Adrenal gland (tissue), 5 donors: ENCODE data around the gene CSNK1E.
A peak's percentile ranks its signal among the peaks of the same experiment; 100 is the strongest.

ENCODE experiments used
- CTCF ChIP-seq, 6 experiments: fragments of 450-650 bp in 4 of 6; fragments of 200-600 bp in 2 of 6; sonication (generic) in 1 of 6; IDR thresholded peaks; 1 replicate in 5 of 6; 2 replicates in 1 of 6; pipeline versions ENCODE4 v1.5.1 to v1.8.0; 2016 to 2021; ENCODE audit warnings: antibody characterized with exemption in 6 of 6, mild to moderate bottlenecking in 2 of 6, moderate library complexity in 1 of 6
- POLR2A ChIP-seq, 2 donors: fragments of 450-650 bp; IDR thresholded peaks; one replicate each; pipeline ENCODE4 v1.6.1; 2017; ENCODE audit warnings: antibody characterized with exemption in 2 of 2, mild to moderate bottlenecking in 2 of 2, moderate library complexity in 1 of 2
- donor health status: DM: no; HTN: no; CAD: no.

- TF ChIP-seq CTCF (IDR thresholded peaks at IDR 0.05) (no peak), POLR2A (IDR thresholded peaks at IDR 0.05) (peak in 1 of 2 donors; percentile 41)
Observed at GRCh38 chr22:38257181-38257580, 60.1 kb downstream of the CSNK1E start.
